MM.1S (cell line): Measurements from ENCODE around the gene UCN2.

Source experiments
- DNase-seq: peaks from one replicate; pipeline ENCODE4 v3.0.0-alpha.2; 2015
- H2AFZ ChIP-seq: fragments of 300-600 bp; sonication (generic); 2 replicates; pipeline ENCODE4 v1.6.0; 2016; ENCODE audit warnings: antibody characterized with exemption, low read length
- H3F3A ChIP-seq: fragments of 300-600 bp; sonication (generic); 2 replicates; pipeline ENCODE4 v1.6.1; 2016; ENCODE audit warnings: mild to moderate bottlenecking, antibody characterized with exemption, low read length, moderate library complexity, mixed read lengths; ENCODE audit not compliant: insufficient read depth
- H3K27ac ChIP-seq: fragments of 300-600 bp; sonication (generic); 2 replicates; pipeline ENCODE4 v1.5.1; 2016; ENCODE audit warnings: mild to moderate bottlenecking, low read length
- H3K27me3 ChIP-seq: fragments of 300-600 bp; sonication (generic); replicated peaks from 2 replicates; pipeline ENCODE4 v1.6.0; 2016; ENCODE audit warnings: low read length; ENCODE audit not compliant: insufficient read depth
- H3K36me3 ChIP-seq: fragments of 300-600 bp; sonication (generic); replicated peaks from 2 replicates; pipeline ENCODE4 v1.6.1; 2016; ENCODE audit warnings: mild to moderate bottlenecking, low read length, mixed read lengths; ENCODE audit not compliant: insufficient read depth
- H3K4me1 ChIP-seq: fragments of 300-600 bp; sonication (generic); 2 replicates; pipeline ENCODE4 v1.6.1; 2016; ENCODE audit warnings: low read length, mixed read lengths
- H3K4me2 ChIP-seq: fragments of 300-600 bp; sonication (generic); 2 replicates; pipeline ENCODE4 v1.6.0; 2016; ENCODE audit warnings: low read depth, low read length
- H3K4me3 ChIP-seq: fragments of 300-600 bp; sonication (generic); 2 replicates; pipeline ENCODE4 v1.5.1; 2016; ENCODE audit warnings: low read length, mixed read lengths
- H3K79me2 ChIP-seq: fragments of 300-600 bp; sonication (generic); 2 replicates; pipeline ENCODE4 v1.6.1; 2016; ENCODE audit warnings: mixed run types, low read length, mixed read lengths
- H3K9ac ChIP-seq: fragments of 300-600 bp; sonication (generic); 2 replicates; pipeline ENCODE4 v1.6.1; 2016; ENCODE audit warnings: low read length, mixed read lengths
- H3K9me2 ChIP-seq: fragments of 300-600 bp; sonication (generic); replicated peaks from 2 replicates; pipeline ENCODE4 v1.6.1; 2016; ENCODE audit warnings: mild to moderate bottlenecking, low read length, mixed read lengths; ENCODE audit not compliant: insufficient read depth
- H3K9me3 ChIP-seq: fragments of 300-600 bp; sonication (generic); replicated peaks from 2 replicates; pipeline ENCODE4 v1.6.1; 2016; ENCODE audit warnings: mild to moderate bottlenecking, low read length, mixed read lengths; ENCODE audit not compliant: insufficient read depth
- H4K20me1 ChIP-seq: fragments of 300-600 bp; sonication (generic); 2 replicates; pipeline ENCODE4 v1.6.1; 2016; ENCODE audit warnings: mild to moderate bottlenecking, low read length, moderate library complexity, mixed read lengths; ENCODE audit not compliant: insufficient read depth
- EZH2 ChIP-seq: fragments of 300-600 bp; sonication (generic); optimal IDR thresholded peaks from 2 replicates; pipeline ENCODE3; 2017; ENCODE audit warnings: low read depth, mild to moderate bottlenecking, antibody characterized with exemption, low read length, mixed read lengths
- EZH2phosphoT487 ChIP-seq: fragments of 300-600 bp; sonication (generic); IDR thresholded peaks from 2 replicates; pipeline ENCODE4 v1.6.1; 2018; ENCODE audit warnings: antibody characterized with exemption, low read length
- TF ChIP-seq, protein P1 (sequence below): fragments of 300-600 bp; sonication (generic); IDR thresholded peaks from 2 replicates; pipeline ENCODE4 v1.5.1; 2016; ENCODE audit warnings: antibody characterized with exemption, low read length, mixed read lengths

UCN2 gene

GRCh38 chr3:48555949-48556795, 7.4 kb downstream of the UCN2 start:
- DNase-seq = no peak
- H3K36me3 ChIP-seq = no peaks in the 10 kb centered on the region
- H3K27ac ChIP-seq = no peak overlapping the region
- peaks cover 11% of the 10 kb centered on the region for H3K4me1 ChIP-seq
- TF ChIP-seq EZH2phosphoT487 (no peak), EZH2 (no peak)
- TF ChIP-seq, protein P1, sequence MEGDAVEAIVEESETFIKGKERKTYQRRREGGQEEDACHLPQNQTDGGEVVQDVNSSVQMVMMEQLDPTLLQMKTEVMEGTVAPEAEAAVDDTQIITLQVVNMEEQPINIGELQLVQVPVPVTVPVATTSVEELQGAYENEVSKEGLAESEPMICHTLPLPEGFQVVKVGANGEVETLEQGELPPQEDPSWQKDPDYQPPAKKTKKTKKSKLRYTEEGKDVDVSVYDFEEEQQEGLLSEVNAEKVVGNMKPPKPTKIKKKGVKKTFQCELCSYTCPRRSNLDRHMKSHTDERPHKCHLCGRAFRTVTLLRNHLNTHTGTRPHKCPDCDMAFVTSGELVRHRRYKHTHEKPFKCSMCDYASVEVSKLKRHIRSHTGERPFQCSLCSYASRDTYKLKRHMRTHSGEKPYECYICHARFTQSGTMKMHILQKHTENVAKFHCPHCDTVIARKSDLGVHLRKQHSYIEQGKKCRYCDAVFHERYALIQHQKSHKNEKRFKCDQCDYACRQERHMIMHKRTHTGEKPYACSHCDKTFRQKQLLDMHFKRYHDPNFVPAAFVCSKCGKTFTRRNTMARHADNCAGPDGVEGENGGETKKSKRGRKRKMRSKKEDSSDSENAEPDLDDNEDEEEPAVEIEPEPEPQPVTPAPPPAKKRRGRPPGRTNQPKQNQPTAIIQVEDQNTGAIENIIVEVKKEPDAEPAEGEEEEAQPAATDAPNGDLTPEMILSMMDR = no peak
- no peaks in the 10 kb centered on the region for H3K27me3 ChIP-seq
- peak overlapping the region; percentile 77 for H2AFZ ChIP-seq
- H3K9me2 ChIP-seq = no peaks in the 10 kb centered on the region
- peak overlapping the region; percentile 78 for H3K4me2 ChIP-seq
- H3F3A ChIP-seq = peaks cover 9% of the 10 kb centered on the region
- no peaks in the 10 kb centered on the region for H3K9me3 ChIP-seq
- peak overlapping the region; percentile 67 for H3K4me3 ChIP-seq
- H4K20me1 ChIP-seq = no peaks in the 10 kb centered on the region
- H3K9ac ChIP-seq = peak overlapping the region; percentile 49; the same call in 1 of the 2 replicates
- H3K79me2 ChIP-seq = no peaks in the 10 kb centered on the region

- no peaks in the 10 kb centered on the region for H4K20me1 ChIP-seq
- H3F3A ChIP-seq = peaks cover 9% of the 10 kb centered on the region
- no peaks in the 10 kb centered on the region for H3K9me2 ChIP-seq
- H3K27me3 ChIP-seq = no peaks in the 10 kb centered on the region
- H3K4me2 ChIP-seq = peak overlapping the region; percentile 78; the same call in 1 of the 2 replicates
- no peak for TF ChIP-seq EZH2
- TF ChIP-seq EZH2phosphoT487 = no peak
- no peaks in the 10 kb centered on the region for H3K9me3 ChIP-seq
- peak overlapping the region; percentile 67; the same call in 1 of the 2 replicates for H3K4me3 ChIP-seq
- no peaks in the 10 kb centered on the region for H3K36me3 ChIP-seq
- no peak for DNase-seq
- no peak overlapping the region for H2AFZ ChIP-seq
- H3K79me2 ChIP-seq = no peaks in the 10 kb centered on the region
- H3K27ac ChIP-seq = no peak overlapping the region
- peaks cover 9% of the 10 kb centered on the region for H3K4me1 ChIP-seq
- no peak overlapping the region for H3K9ac ChIP-seq
These were observed 8.2 kb downstream of the UCN2 start for GRCh38 chr3:48555231-48555948.

DNA sequence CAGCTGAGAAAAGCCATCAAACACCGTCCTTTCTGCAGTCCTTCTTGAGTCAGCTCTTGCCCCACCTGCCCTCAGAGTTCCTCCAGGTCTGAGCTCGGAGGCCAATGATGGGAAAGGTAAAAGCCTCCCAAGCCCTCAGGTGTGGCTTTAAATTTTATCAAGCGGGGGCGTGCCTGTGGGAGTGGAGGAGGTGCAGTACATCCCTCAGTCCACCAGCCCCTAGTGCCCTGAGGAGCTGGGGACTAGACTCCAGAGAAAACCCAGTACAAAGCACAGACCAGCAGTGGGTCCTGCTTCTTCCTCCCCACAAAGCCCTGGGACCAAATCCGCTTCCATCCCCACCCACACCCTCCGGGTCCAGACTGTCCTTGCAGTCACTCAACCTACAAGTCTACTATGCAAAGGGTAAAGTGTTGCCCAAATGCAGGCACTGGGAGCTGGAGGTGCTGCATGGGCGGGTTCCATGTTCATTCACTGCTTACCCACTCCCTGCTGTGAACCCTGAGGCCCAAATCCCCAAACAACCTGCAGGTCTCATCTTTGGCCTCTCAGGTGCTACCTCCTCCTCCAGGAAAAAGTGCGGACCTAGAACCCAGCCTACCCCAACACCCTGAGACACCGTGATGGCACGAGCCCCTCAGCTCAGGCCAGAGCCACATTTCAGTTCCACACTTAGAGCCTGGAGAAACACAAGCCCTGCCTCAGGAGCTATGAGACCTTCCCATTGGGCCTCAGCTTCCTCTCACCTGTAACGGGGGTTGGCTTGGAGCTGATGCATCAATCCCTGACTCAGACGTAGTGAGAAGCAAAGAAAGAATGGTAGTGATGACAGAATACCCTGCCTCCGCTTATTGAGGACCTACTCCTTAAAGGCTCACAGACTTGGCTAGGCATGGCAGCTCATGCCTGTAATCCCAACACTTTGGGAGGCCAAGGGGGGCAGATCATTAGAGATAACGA, 9.4 kb downstream of the UCN2 start:
- Histone ChIP-seq H3K4me1 (peaks cover 4% of the 10 kb centered on the region), H3K9me2 (no peaks in the 10 kb centered on the region), H3K27me3 (no peaks in the 10 kb centered on the region), H3K4me3 (no peak overlapping the region), H4K20me1 (no peaks in the 10 kb centered on the region), H3K4me2 (no peak overlapping the region), H3K9me3 (no peaks in the 10 kb centered on the region), H3K79me2 (no peaks in the 10 kb centered on the region), H3K27ac (no peak overlapping the region), H3K9ac (no peak overlapping the region), H2AFZ (no peak overlapping the region), H3F3A (peaks cover 9% of the 10 kb centered on the region), H3K36me3 (no peaks in the 10 kb centered on the region)
- TF ChIP-seq EZH2 = no peak
- no peak for TF ChIP-seq EZH2phosphoT487
- TF ChIP-seq, protein P1 = no peak
- DNase-seq = no peak
